Uterus (tissue), 2 donors: Measurements from ENCODE around the gene SECTM1.

ENCODE experiments used
- POLR2A ChIP-seq, 2 donors: fragments of 450-650 bp; IDR thresholded peaks; one replicate each; pipeline ENCODE4 v1.6.1; 2016; ENCODE audit warnings: antibody characterized with exemption in 2 of 2, mild to moderate bottlenecking in 1 of 2, moderate library complexity in 1 of 2
- TF ChIP-seq, protein P1 (sequence below), 4 experiments: fragments of 200-600 bp in 2 of 4; fragments of 450-650 bp in 2 of 4; sonication (generic) in 2 of 4; IDR thresholded peaks; one replicate each; pipeline ENCODE4 v1.5.1; 2016 to 2019; ENCODE audit warnings: antibody characterized with exemption in 4 of 4, mild to moderate bottlenecking in 2 of 4, moderate library complexity in 1 of 4

DNA sequence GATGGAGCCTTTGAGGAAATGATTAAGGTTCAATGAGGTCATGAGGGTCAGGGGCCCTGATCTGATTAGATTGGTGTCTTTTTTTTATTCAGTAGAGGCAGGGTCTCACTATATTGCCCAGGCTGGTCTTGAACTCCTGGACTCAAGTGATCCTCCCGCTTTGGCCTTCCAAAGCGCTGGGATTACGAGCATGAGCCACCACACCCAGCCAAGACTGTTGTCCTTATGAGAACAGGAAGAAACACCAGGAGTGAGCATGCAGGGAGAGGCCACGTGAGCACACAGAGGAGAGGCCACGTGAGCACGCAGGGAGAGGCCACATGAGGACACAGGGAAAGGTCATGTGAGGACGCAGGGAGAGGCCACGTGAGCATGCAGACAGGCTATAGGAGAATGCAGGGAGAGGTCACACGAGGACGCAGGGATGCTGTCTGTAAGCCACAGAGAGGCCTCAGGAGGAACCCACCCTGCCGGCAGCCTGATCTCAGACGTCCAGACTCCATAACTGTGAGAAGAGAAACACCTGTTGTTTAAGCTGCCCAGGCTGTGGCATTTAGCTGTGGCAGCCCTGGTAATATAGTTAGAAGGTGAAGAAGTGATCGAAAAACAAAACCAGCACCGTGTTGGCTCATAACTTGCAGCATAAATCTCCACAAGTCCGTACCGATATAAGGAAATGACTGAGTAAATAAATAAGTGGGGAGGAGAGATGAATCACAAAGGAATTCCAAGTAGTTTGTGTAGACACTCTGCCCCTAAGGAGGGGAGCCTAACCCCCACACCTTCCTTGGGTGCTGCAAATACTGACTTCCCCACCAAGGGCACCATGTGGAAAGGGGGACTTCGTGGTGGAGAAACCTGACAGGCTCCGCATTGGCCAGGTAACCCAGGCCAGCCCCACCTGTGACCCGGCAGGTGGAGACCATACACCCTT, 45.4 kb downstream of the SECTM1 start:
- TF ChIP-seq, protein P1, sequence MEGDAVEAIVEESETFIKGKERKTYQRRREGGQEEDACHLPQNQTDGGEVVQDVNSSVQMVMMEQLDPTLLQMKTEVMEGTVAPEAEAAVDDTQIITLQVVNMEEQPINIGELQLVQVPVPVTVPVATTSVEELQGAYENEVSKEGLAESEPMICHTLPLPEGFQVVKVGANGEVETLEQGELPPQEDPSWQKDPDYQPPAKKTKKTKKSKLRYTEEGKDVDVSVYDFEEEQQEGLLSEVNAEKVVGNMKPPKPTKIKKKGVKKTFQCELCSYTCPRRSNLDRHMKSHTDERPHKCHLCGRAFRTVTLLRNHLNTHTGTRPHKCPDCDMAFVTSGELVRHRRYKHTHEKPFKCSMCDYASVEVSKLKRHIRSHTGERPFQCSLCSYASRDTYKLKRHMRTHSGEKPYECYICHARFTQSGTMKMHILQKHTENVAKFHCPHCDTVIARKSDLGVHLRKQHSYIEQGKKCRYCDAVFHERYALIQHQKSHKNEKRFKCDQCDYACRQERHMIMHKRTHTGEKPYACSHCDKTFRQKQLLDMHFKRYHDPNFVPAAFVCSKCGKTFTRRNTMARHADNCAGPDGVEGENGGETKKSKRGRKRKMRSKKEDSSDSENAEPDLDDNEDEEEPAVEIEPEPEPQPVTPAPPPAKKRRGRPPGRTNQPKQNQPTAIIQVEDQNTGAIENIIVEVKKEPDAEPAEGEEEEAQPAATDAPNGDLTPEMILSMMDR (IDR thresholded peaks at IDR 0.05): no peak
- TF ChIP-seq POLR2A (IDR thresholded peaks at IDR 0.05): no peak
